Heart left ventricle (tissue), 16 donors: ENCODE measurements around the gene CRYGA. TPM values are rescaled to one million over a fixed set of nuclear protein-coding genes. Genes with fewer than 3 reads are reported as not detected.
A peak's percentile ranks its signal among the peaks of the same experiment; 100 is the strongest.
"Not testable (repeated sequence)": the region's sequence is repeated elsewhere in the genome, so short reads cannot be mapped to it uniquely, and the experiment has no call there.

Experiments used
- ATAC-seq, 4 donors: fragments of 200-7000 bp; cut with Tn5 transposase; one replicate each; pipeline ENCODE4 v1.9.1; 2020 to 2022; ENCODE audit warnings: moderate library complexity in 4 of 4, mild to moderate bottlenecking in 3 of 4, moderate number of reproducible peaks in 1 of 4
- DNase-seq, 5 donors: peaks; one replicate each; pipeline ENCODE4 v3.0.0-alpha.2; 2020
- H3K27ac ChIP-seq, 12 donors: fragments of 200-600 bp; sonication (generic) in 4 of 12; one replicate each; pipeline versions ENCODE4 v1.5.0 to v1.8.0; 2016 to 2022; ENCODE audit warnings: mild to moderate bottlenecking in 2 of 12
- H3K27me3 ChIP-seq, 9 donors: fragments of 200-600 bp; sonication (generic) in 2 of 9; one replicate each; pipeline versions ENCODE4 v1.5.1 to v1.8.0; 2016 to 2022; ENCODE audit warnings: mild to moderate bottlenecking in 3 of 9
- H3K36me3 ChIP-seq, 9 donors: fragments of 200-600 bp; sonication (generic) in 2 of 9; one replicate each; pipeline versions ENCODE4 v1.5.0 to v1.8.0; 2018 to 2022; ENCODE audit warnings: mild to moderate bottlenecking in 2 of 9
- H3K4me1 ChIP-seq, 12 donors: fragments of 200-600 bp; sonication (generic) in 4 of 12; one replicate each; pipeline versions ENCODE4 v1.5.0 to v1.8.0; 2016 to 2022; ENCODE audit warnings: mild to moderate bottlenecking in 3 of 12
- H3K4me3 ChIP-seq, 12 donors: fragments of 200-600 bp; sonication (generic) in 4 of 12; one replicate each; pipeline versions ENCODE4 v1.5.0 to v1.8.0; 2017 to 2022; ENCODE audit warnings: mild to moderate bottlenecking in 9 of 12, moderate library complexity in 4 of 12
- H3K9me3 ChIP-seq, 12 donors: fragments of 200-600 bp; sonication (generic) in 4 of 12; one replicate each; pipeline versions ENCODE4 v1.5.0 to v1.8.0; 2016 to 2022; ENCODE audit warnings: mild to moderate bottlenecking in 1 of 12
- POLR2A ChIP-seq, 2 donors: fragments of 450-650 bp; IDR thresholded peaks; one replicate each; pipeline ENCODE4 v1.6.1; 2017; ENCODE audit warnings: antibody characterized with exemption in 2 of 2, mild to moderate bottlenecking in 2 of 2, moderate library complexity in 2 of 2
- WGBS, 4 donors: extraction: QIAGEN DNeasy Blood & Tissue Kit in 2 of 4; methylation state at CpG; one replicate each; pipeline versions ENCODE4 v1.1.5 to v1.1.7; 2013 to 2018; 5-methylcytosine and 5-hydroxymethylcytosine counted together
- intact Hi-C, 10 donors: fragments of 100-400 bp; cut with DNase I; formaldehyde crosslinking; loops; one replicate each; pipeline versions ENCODE4 v1.11.1 to v1.14.2; 2022
- polyA plus RNA-seq, 2 donors: library from polyadenylated mRNA; stranded (reverse); fragments of 200-250 nt; gene quantifications; one replicate each; pipeline ENCODE4 v1.2.3, GENCODE V29; 2013
- total RNA-seq, 9 donors: library from RNA; depleted of rRNA in 2 of 9; stranded (reverse); fragments of >200 nt in 2 of 9; fragmentation: NEBNext Ultra II Directional in 3 of 9; extraction: Animal tissue kit (Norgen Biotek cat#: 25700) in 3 of 9; gene quantifications; one replicate each; pipeline versions ENCODE4 v1.1.0 to v1.2.4, GENCODE V29; 2016 to 2023
- TF ChIP-seq, protein P1 (sequence below), 12 donors: fragments of 200-600 bp; sonication (generic) in 4 of 12; IDR thresholded peaks; one replicate each; pipeline versions ENCODE4 v1.5.0 to v1.8.0; 2018 to 2022; ENCODE audit warnings: antibody characterized with exemption in 12 of 12, mild to moderate bottlenecking in 5 of 12
- donor health status: ischemic (EF 13 %, LVEDD 7.1; RV severe dilation, severe dysfunction).
- donor health status: healthy with polysubstance abuse.
- donor health status: DM: no; HTN: yes; CAD: no.
- donor health status: DM: no; HTN: no; CAD: no.
- donor health status: ischemic (EF 25% LVEDD 6.9; RV normal size, moderate dysfunction).
- donor health status: ischemic (EF 25% LVEDD 5.7; RV mildly dilated, moderate dysfunction).
- donor health status: healthy.
- donor health status: DM: yes; HTN: yes; CAD: no.
- donor health status: ischemic (EF 35%, LVEDD 5.7; RV mildly dilated, moderate dysfunction).
- donor health status: nonischemic (EF 11% LVEDD 7.7; RV severe dilation, severe dysfunction).
- donor health status: DM: yes; HTN: yes; CAD: no.
- donor health status: PGD.
- donor health status: ischemic (EF 29% LVEDD 5.4; RV normal size, mild dysfunction).
- donor health status: nonischemic (EF 23%, LVEDD 6.1; RV moderate dilation, normal function).

CRYGA gene
- total and polyA plus RNA-seq, 11 donors = not detected

- Histone ChIP-seq H3K9me3 (peaks cover 0 to 2% (median 0%) of the 10 kb centered on the region in 12 donors), H3K36me3 (no peaks in the 10 kb centered on the region), H3K27me3 (peaks cover 0 to 42% (median 20%) of the 10 kb centered on the region in 9 donors), H3K4me3 (no peak overlapping the region), H3K4me1 (peaks cover 0 to 13% (median 0%) of the 10 kb centered on the region in 12 donors), H3K27ac (no peak overlapping the region)
- WGBS, 4 donors = 89 to 98% (median 94%) methylated on average over 1 of the region's 1 CpG
- no peak for DNase-seq
- intact Hi-C loops = no loop called here
- ATAC-seq = no peak
- no peak for TF ChIP-seq POLR2A (IDR thresholded peaks at IDR 0.05)
- TF ChIP-seq, protein P1, sequence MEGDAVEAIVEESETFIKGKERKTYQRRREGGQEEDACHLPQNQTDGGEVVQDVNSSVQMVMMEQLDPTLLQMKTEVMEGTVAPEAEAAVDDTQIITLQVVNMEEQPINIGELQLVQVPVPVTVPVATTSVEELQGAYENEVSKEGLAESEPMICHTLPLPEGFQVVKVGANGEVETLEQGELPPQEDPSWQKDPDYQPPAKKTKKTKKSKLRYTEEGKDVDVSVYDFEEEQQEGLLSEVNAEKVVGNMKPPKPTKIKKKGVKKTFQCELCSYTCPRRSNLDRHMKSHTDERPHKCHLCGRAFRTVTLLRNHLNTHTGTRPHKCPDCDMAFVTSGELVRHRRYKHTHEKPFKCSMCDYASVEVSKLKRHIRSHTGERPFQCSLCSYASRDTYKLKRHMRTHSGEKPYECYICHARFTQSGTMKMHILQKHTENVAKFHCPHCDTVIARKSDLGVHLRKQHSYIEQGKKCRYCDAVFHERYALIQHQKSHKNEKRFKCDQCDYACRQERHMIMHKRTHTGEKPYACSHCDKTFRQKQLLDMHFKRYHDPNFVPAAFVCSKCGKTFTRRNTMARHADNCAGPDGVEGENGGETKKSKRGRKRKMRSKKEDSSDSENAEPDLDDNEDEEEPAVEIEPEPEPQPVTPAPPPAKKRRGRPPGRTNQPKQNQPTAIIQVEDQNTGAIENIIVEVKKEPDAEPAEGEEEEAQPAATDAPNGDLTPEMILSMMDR (IDR thresholded peaks at IDR 0.05) = no peak
Observed at GRCh38 chr2:208122248-208122647, 41.1 kb downstream of the CRYGA start.

GRCh38 chr2:208118918-208119317 is 44.5 kb downstream of the CRYGA start:
- Histone ChIP-seq H3K27me3 (peaks cover 0 to 13% (median 6%) of the 10 kb centered on the region in 9 donors), H3K36me3 (no peaks in the 10 kb centered on the region), H3K4me3 (no peak overlapping the region), H3K27ac (no peak overlapping the region), H3K4me1 (peaks cover 0 to 2% (median 0%) of the 10 kb centered on the region in 12 donors), H3K9me3 (no peaks in the 10 kb centered on the region)
- intact Hi-C loops = no loop called here
- TF ChIP-seq POLR2A (IDR thresholded peaks at IDR 0.05) = no peak
- TF ChIP-seq, protein P1 (IDR thresholded peaks at IDR 0.05) = no peak
- 95 to 98% (median 96%) methylated on average over 3 of the region's 3 CpGs for WGBS, 4 donors
- DNase-seq (no peak), ATAC-seq (no peak)

DNA sequence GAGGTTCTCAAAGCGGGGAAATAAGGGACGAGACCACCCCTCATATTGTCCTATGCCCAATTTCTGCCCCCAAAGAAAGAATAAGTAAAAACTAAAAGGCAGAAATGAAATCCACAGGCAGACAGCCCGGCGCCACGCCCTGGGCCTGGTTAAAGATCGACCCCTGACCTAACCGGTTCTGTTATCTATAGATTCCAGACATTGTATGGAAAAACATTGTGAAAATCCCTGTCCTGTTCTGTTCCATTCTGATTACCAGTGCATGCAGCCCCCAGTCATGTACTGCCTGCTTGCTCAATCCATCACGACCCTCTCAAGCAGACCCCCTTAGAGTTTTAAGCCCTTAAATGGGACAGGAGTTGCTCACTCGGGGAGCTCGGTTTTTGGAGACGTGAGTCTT is 46.0 kb downstream of the CRYGA start:
- 87 to 94% (median 92%) methylated on average over 11 of the region's 11 CpGs for WGBS, 4 donors
- intact Hi-C loops, DNase-seq, H3K9me3 ChIP-seq, H3K27ac ChIP-seq, H3K36me3 ChIP-seq, ATAC-seq, H3K4me3 ChIP-seq, H3K4me1 ChIP-seq: not testable (repeated sequence)
- H3K27me3 ChIP-seq = peaks cover 0 to 19% (median 3%) of the 10 kb centered on the region in 9 donors

DNA sequence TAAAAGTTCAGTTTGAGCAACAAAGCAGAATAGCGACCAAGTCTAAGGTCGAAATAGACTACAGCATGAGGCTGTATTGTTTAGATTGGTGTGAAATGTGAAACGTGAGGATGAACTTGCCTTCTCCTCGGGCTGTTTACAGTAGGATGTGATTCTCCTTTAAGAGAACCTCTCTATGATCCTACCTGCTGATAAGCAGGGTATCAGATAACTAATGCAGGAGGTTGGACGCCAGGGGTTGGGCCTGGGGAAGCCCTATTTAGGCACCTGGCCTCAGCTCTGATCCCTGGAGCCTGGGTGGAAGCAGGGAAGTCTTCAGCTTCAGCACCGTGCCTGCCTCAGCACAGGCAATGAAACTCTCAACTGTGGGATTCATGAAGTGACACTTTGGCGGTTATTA is 50.4 kb downstream of the CRYGA start:
- Histone ChIP-seq H3K4me3 (no peak overlapping the region), H3K36me3 (no peaks in the 10 kb centered on the region), H3K4me1 (peaks cover 0 to 6% (median 0%) of the 10 kb centered on the region in 12 donors), H3K27ac (no peak overlapping the region), H3K27me3 (peaks cover 0 to 30% (median 5%) of the 10 kb centered on the region in 9 donors), H3K9me3 (no peaks in the 10 kb centered on the region)
- DNase-seq (no peak), ATAC-seq (no peak)
- TF ChIP-seq, protein P1 (IDR thresholded peaks at IDR 0.05) = no peak
- TF ChIP-seq POLR2A (IDR thresholded peaks at IDR 0.05) = no peak
- WGBS, 4 donors = 56 to 70% (median 62%) methylated on average over 7 of the region's 7 CpGs
- intact Hi-C loops = no loop called here

GRCh38 chr2:208112273-208112745 is 51.1 kb downstream of the CRYGA start:
- H3K4me1 ChIP-seq, DNase-seq, H3K27ac ChIP-seq, H3K36me3 ChIP-seq, H3K9me3 ChIP-seq, ATAC-seq, intact Hi-C loops: not testable (repeated sequence)
- WGBS, 4 donors = 9 to 48% (median 13%) methylated on average over 17 to 36 of the region's 36 CpGs
- peaks cover 0 to 30% (median 5%) of the 10 kb centered on the region in 9 donors for H3K27me3 ChIP-seq
- H3K4me3 ChIP-seq = peak overlapping the region in 1 of 12 donors; percentile 20

Other genes with a start within 250 kb of the CRYGA start
- gene PLEKHM3, start 138.1 kb downstream of the CRYGA start, total RNA-seq = 10 to 100 TPM; 10.3 to 28.3 (median 17.4) TPM
- 1 to 10 TPM; 5.2 to 7.3 TPM for gene PLEKHM3, start 138.1 kb downstream of the CRYGA start, polyA plus RNA-seq
- gene CRYGD, start 39.1 kb downstream of the CRYGA start, total RNA-seq = not detected
- gene CRYGD, start 39.1 kb downstream of the CRYGA start, polyA plus RNA-seq = not detected
- gene CRYGC, start 33.8 kb downstream of the CRYGA start, total RNA-seq = not detected
- not detected for gene CRYGC, start 33.8 kb downstream of the CRYGA start, polyA plus RNA-seq
- not detected for gene CRYGB, start 17.4 kb downstream of the CRYGA start, total RNA-seq
- not detected for gene CRYGB, start 17.4 kb downstream of the CRYGA start, polyA plus RNA-seq
- gene C2orf80, start 26.4 kb upstream of the CRYGA start, total RNA-seq = not detected
- not detected for gene C2orf80, start 26.4 kb upstream of the CRYGA start, polyA plus RNA-seq
- 100 to 1,000 TPM in 1 of 9 donors, 10 to 100 TPM in 8; 21.5 to 115 (median 34.6) TPM for gene IDH1, start 91.5 kb upstream of the CRYGA start, total RNA-seq
- gene IDH1, start 91.5 kb upstream of the CRYGA start, polyA plus RNA-seq = 10 to 100 TPM; 16.0 to 20.5 TPM
- gene PIKFYVE, start 102.7 kb upstream of the CRYGA start, total RNA-seq = 10 to 100 TPM; 12.5 to 31.4 (median 20.3) TPM
- gene PIKFYVE, start 102.7 kb upstream of the CRYGA start, polyA plus RNA-seq = 1 to 10 TPM; 4.2 to 6.7 TPM
- gene PTH2R, start 243.2 kb upstream of the CRYGA start, total RNA-seq = under 1 TPM in 2 of 9 donors, not detected in 7; 0.11 to 0.34 TPM
- gene PTH2R, start 243.2 kb upstream of the CRYGA start, polyA plus RNA-seq = not detected